HepG2 (cell line): ENCODE measurements around the gene KIF17. TPM values are rescaled to one million over a fixed set of nuclear protein-coding genes. Genes with fewer than 3 reads are reported as not detected.

Source experiments
- ARID2 ChIP-seq: sonication (generic); formaldehyde crosslinking; IDR thresholded peaks from 2 replicates; pipeline ENCODE4 v1.8.1; 2022; ENCODE audit warnings: mild to moderate bottlenecking, missing genetic modification reagents, borderline replicate concordance
- DNMT3B ChIP-seq: conservative IDR thresholded peaks from 2 replicates; pipeline ENCODE4 v1.6.1; 2016; ENCODE audit warnings: missing biosample characterization, control low read depth
- DPF2 ChIP-seq: sonication (generic); formaldehyde crosslinking; IDR thresholded peaks from 2 replicates; pipeline ENCODE4 v1.4.0; 2020; ENCODE audit warnings: mild to moderate bottlenecking, low read depth, missing genetic modification reagents, borderline replicate concordance
- DR1 ChIP-seq: sonication (generic); formaldehyde crosslinking; IDR thresholded peaks from 2 replicates; pipeline ENCODE4 v1.8.0; 2021; ENCODE audit warnings: mild to moderate bottlenecking, missing genetic modification reagents, inconsistent platforms
- ERF ChIP-seq: IDR thresholded peaks from 2 replicates; pipeline ENCODE4 v1.6.1; 2018; ENCODE audit warnings: missing biosample characterization, missing genetic modification reagents
- GFI1 ChIP-seq: sonication (generic); formaldehyde crosslinking; IDR thresholded peaks from 2 replicates; pipeline ENCODE4 v1.5.0; 2020; ENCODE audit warnings: missing genetic modification reagents, mild to moderate bottlenecking, borderline replicate concordance
- ISX ChIP-seq: sonication (generic); formaldehyde crosslinking; conservative IDR thresholded peaks from 2 replicates; pipeline ENCODE4 v1.5.0; 2020; ENCODE audit warnings: missing genetic modification reagents
- JUND ChIP-seq: sonication (generic); formaldehyde crosslinking; IDR thresholded peaks from 2 replicates; pipeline ENCODE4 v1.8.0; 2022; ENCODE audit warnings: mild to moderate bottlenecking, missing genetic modification reagents
- KAT7 ChIP-seq: IDR thresholded peaks from 2 replicates; pipeline ENCODE4 v1.6.1; 2018; ENCODE audit warnings: borderline replicate concordance, missing compliant biosample characterization
- KDM2A ChIP-seq: sonication (generic); formaldehyde crosslinking; IDR thresholded peaks from 2 replicates; pipeline ENCODE4 v1.4.0; 2020; ENCODE audit warnings: low read depth, missing genetic modification reagents, borderline replicate concordance
- KDM5B ChIP-seq: sonication (generic); formaldehyde crosslinking; IDR thresholded peaks from 2 replicates; pipeline ENCODE4 v1.4.0; 2020; ENCODE audit warnings: missing genetic modification reagents, mild to moderate bottlenecking, borderline replicate concordance
- MAF1 ChIP-seq: sonication (generic); formaldehyde crosslinking; IDR thresholded peaks from 2 replicates; pipeline ENCODE4 v1.5.0; 2020; ENCODE audit warnings: missing genetic modification reagents, borderline replicate concordance
- MED13 ChIP-seq: sonication (generic); formaldehyde crosslinking; IDR thresholded peaks from 2 replicates; pipeline ENCODE4 v1.5.0; 2020; ENCODE audit warnings: missing genetic modification reagents
- MNT ChIP-seq: fragments of 450-650 bp; IDR thresholded peaks from 2 replicates; pipeline ENCODE4 v1.6.1; 2016
- PAX8 ChIP-seq: sonication (generic); formaldehyde crosslinking; IDR thresholded peaks from 2 replicates; pipeline ENCODE4 v1.8.0; 2022; ENCODE audit warnings: mild to moderate bottlenecking, missing genetic modification reagents, borderline replicate concordance
- RBAK ChIP-seq: sonication (generic); formaldehyde crosslinking; IDR thresholded peaks from 2 replicates; pipeline ENCODE4 v1.5.1; 2020; ENCODE audit warnings: mild to moderate bottlenecking, missing genetic modification reagents
- RXRB ChIP-seq: IDR thresholded peaks from 2 replicates; pipeline ENCODE4 v1.6.1; 2016; ENCODE audit warnings: borderline replicate concordance, missing genetic modification reagents, missing compliant biosample characterization
- SAP130 ChIP-seq: IDR thresholded peaks from 2 replicates; pipeline ENCODE4 v1.6.1; 2016; ENCODE audit warnings: low read depth
- SRF ChIP-seq: IDR thresholded peaks from 2 replicates; pipeline ENCODE4 v1.6.1; 2011; ENCODE audit warnings: mild to moderate bottlenecking, low read depth, low read length, moderate library complexity
- STAG1 ChIP-seq: sonication (generic); formaldehyde crosslinking; IDR thresholded peaks from 2 replicates; pipeline ENCODE4 v1.4.0; 2020; ENCODE audit warnings: missing genetic modification reagents
- ZBTB26 ChIP-seq: IDR thresholded peaks from 2 replicates; pipeline ENCODE4 v1.6.1; 2016; ENCODE audit warnings: missing compliant biosample characterization, missing genetic modification reagents, borderline replicate concordance
- ZNF20 ChIP-seq: sonication (generic); formaldehyde crosslinking; IDR thresholded peaks from 2 replicates; pipeline ENCODE4 v1.4.0; 2020; ENCODE audit warnings: mild to moderate bottlenecking, moderate library complexity, missing genetic modification reagents
- ZNF614 ChIP-seq: IDR thresholded peaks from 2 replicates; pipeline ENCODE4 v1.6.1; 2018; ENCODE audit warnings: missing biosample characterization, missing genetic modification reagents, inconsistent platforms, borderline replicate concordance
- ZNF777 ChIP-seq: sonication (generic); formaldehyde crosslinking; IDR thresholded peaks from 2 replicates; pipeline ENCODE4 v1.4.0; 2020; ENCODE audit warnings: missing genetic modification reagents
- ZNF782 ChIP-seq: sonication (generic); formaldehyde crosslinking; IDR thresholded peaks from 2 replicates; pipeline ENCODE4 v1.4.0; 2020; ENCODE audit warnings: missing genetic modification reagents, mild to moderate bottlenecking, borderline replicate concordance
- ZNF790 ChIP-seq: sonication (generic); formaldehyde crosslinking; IDR thresholded peaks from 2 replicates; pipeline ENCODE4 v1.8.0; 2022; ENCODE audit warnings: missing genetic modification reagents, mild to moderate bottlenecking, borderline replicate concordance
- ZNF841 ChIP-seq: sonication (generic); formaldehyde crosslinking; IDR thresholded peaks from 2 replicates; pipeline ENCODE4 v1.8.1; 2023; ENCODE audit warnings: missing genetic modification reagents, borderline replicate concordance
- ZSCAN30 ChIP-seq: sonication (generic); formaldehyde crosslinking; IDR thresholded peaks from 2 replicates; pipeline ENCODE4 v1.5.0; 2020; ENCODE audit warnings: mild to moderate bottlenecking, missing genetic modification reagents
- polyA plus RNA-seq, 8 experiments: library from polyadenylated mRNA; depleted of rRNA in 3 of 8; stranded (reverse) in 7 of 8; unstranded in 1 of 8; fragments of >200 nt; fragmentation: Illumina TruSeq in 4 of 8; extraction: Trizol in 4 of 8; gene quantifications; 2 replicates each; pipeline versions ENCODE4 v1.2.1 to v1.2.3, GENCODE V29; 2011 to 2016; ENCODE audit warnings: low read depth in 4 of 8, missing spikeins in 1 of 8, mixed read lengths in 1 of 8; ENCODE audit not compliant: insufficient read depth in 1 of 8
- total RNA-seq, 5 experiments: library from RNA; depleted of rRNA; stranded (reverse); fragments of >200 nt; fragmentation: Illumina TruSeq; extraction: Trizol; gene quantifications; 2 replicates each; pipeline ENCODE4 v1.2.3, GENCODE V29; 2016; ENCODE audit warnings: low read depth in 1 of 5

KIF17 gene
- total and polyA plus RNA-seq, 2 of the 13 experiments (the other 11 are each of a cell fraction or from before 2014, with no cell fraction given): 0.24 to 0.44 TPM

DNA sequence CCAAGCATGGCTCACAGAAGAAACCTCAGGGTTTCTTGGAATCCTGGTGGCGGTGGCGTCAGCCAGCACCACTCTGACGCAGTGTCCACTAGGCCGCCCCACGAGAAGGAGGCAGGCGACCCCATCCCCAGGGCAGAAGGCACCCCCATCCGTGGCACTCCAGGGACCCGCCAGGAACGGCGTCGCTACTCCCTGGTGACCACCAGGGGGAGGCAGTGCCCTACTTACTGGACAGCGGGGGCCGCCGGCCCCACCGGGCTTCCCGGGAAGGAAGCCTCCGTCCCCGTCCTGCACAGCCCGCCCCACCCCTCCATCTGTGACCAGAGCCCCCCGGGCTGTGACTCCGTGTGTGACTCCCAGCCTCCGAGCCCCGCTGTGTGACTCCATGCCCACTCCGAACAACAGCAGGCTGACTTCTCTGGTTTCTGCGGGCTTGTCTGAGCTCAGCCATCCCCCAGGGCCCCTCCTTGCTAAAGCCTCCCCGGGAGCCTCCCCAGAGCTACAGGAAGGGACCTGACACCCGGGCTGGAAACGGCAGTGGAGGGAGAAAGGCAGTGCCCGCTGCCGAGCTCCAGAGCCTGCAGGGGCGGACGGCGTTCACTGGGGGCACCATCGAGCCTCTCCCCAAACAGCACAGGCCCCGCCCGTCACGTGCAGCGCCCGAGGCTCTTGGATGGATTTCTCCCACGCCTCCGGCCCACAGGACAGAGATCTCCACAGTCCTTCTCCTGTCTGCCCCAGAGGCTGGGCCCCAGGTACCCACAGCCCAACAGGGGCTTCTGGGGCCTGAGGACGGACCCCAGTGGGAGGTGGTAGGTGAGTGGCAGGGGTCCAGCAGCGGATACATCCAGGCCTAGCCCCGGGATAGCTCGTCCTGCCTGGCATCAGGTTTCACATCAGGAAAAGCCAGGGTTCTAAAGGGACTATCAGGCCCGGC, 21.1 kb downstream of the KIF17 start (continued):
- 0 out of 2 replicates have a peak, but pooled peaks have one; percentile 16 for TF ChIP-seq ZNF614 (CRISPR knock-in tag)
- TF ChIP-seq MED13: 0 out of 2 replicates have a peak, but pooled peaks have one; percentile 52
- TF ChIP-seq DPF2: no peak
- no peak; the same call in 1 of the 2 replicates for TF ChIP-seq KDM5B (CRISPR knock-in tag)
- peak; percentile 48; the same call in 1 of the 2 replicates for TF ChIP-seq PAX8
- peak; percentile 62 for TF ChIP-seq SAP130 (CRISPR knock-in tag)
- TF ChIP-seq MNT: no peak
- peak; percentile 37; the same call in 1 of the 2 replicates for TF ChIP-seq GFI1
- no peak for TF ChIP-seq ISX (CRISPR knock-in tag)
- TF ChIP-seq ZNF841 (CRISPR knock-in tag): no peak
- TF ChIP-seq ZBTB26: no peak
- TF ChIP-seq RBAK (CRISPR knock-in tag): no peak
- TF ChIP-seq MAF1 (CRISPR knock-in tag): 0 out of 2 replicates have a peak, but pooled peaks have one; percentile 39
- 0 out of 2 replicates have a peak, but pooled peaks have one; percentile 28 for TF ChIP-seq ERF (CRISPR knock-in tag)
- TF ChIP-seq ZSCAN30 (CRISPR knock-in tag): 0 out of 2 replicates have a peak, but pooled peaks have one; percentile 16
- peak; percentile 47 for TF ChIP-seq ZNF777 (CRISPR knock-in tag)
- no peak for TF ChIP-seq ARID2
- TF ChIP-seq RXRB (CRISPR knock-in tag): no peak
- no peak for TF ChIP-seq KAT7 (CRISPR knock-in tag)
- TF ChIP-seq ZNF782 (CRISPR knock-in tag): peak; percentile 53; the same call in 1 of the 2 replicates
- no peak for TF ChIP-seq SRF
- peak; percentile 94 for TF ChIP-seq STAG1 (CRISPR knock-in tag)
- TF ChIP-seq JUND (CRISPR knock-in tag): no peak
- TF ChIP-seq ZNF790 (CRISPR knock-in tag): no peak
- peak; percentile 80 for TF ChIP-seq KDM2A (CRISPR knock-in tag)
- TF ChIP-seq ZNF20 (CRISPR knock-in tag): no peak
- TF ChIP-seq DNMT3B (CRISPR knock-in tag): no peak
- peak; percentile 25; the same call in 1 of the 2 replicates for TF ChIP-seq DR1 (CRISPR knock-in tag)
